Measurements from ENCODE around the gene TIAM2.

TIAM2 gene

DNA sequence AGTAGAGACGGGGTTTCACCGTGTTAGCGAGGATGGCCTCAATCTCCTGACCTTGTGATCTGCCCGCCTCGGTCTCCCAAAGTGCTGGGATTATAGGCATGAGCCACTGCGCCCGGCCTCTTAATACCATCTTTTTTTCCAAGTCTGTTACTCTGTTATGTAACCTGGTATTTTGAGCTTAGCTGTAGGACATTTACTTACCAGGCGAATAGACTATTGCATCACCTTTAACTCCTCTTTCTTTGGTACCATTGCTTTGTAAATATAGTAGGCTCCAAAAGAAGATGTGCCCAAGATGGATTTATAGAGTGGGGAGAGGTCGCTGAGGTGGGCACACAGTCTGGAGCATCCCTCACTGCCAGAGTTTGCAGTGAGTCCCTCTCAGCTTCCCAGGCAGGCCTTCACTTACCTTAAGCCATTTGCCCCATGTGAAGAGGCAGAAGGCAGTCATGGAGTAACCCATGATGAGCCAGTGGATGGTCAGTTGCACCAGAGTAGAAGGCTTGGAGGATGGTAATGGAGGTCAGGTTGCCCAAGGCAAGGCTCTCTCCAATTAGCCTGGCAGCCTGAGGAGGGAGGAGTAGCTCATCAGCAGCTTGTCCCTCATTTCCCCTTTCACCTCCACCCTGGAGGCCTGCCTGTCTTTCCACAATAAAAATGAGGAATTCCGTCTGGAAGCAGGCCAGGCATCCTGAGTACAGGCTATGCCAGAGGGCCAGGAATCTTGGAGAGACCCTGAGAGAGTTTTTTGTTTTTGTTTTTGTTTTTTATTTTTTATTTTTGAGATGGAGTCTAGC, 9.7 kb downstream of the TIAM2 start:
- in situ Hi-C loops (cut with MboI; ENCODE audit: low pct_unique_long_range_greater_than_20kb, low sequenced_read_pairs, unreplicated experiment), result no loop called here
- DNase-seq (ENCODE audit: low spot score), result no peak
- TF ChIP-seq, protein P1, sequence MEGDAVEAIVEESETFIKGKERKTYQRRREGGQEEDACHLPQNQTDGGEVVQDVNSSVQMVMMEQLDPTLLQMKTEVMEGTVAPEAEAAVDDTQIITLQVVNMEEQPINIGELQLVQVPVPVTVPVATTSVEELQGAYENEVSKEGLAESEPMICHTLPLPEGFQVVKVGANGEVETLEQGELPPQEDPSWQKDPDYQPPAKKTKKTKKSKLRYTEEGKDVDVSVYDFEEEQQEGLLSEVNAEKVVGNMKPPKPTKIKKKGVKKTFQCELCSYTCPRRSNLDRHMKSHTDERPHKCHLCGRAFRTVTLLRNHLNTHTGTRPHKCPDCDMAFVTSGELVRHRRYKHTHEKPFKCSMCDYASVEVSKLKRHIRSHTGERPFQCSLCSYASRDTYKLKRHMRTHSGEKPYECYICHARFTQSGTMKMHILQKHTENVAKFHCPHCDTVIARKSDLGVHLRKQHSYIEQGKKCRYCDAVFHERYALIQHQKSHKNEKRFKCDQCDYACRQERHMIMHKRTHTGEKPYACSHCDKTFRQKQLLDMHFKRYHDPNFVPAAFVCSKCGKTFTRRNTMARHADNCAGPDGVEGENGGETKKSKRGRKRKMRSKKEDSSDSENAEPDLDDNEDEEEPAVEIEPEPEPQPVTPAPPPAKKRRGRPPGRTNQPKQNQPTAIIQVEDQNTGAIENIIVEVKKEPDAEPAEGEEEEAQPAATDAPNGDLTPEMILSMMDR (IDR thresholded peaks at IDR 0.05; ENCODE audit: extremely low read depth, insufficient read depth, missing control alignments), result no peak

DNA sequence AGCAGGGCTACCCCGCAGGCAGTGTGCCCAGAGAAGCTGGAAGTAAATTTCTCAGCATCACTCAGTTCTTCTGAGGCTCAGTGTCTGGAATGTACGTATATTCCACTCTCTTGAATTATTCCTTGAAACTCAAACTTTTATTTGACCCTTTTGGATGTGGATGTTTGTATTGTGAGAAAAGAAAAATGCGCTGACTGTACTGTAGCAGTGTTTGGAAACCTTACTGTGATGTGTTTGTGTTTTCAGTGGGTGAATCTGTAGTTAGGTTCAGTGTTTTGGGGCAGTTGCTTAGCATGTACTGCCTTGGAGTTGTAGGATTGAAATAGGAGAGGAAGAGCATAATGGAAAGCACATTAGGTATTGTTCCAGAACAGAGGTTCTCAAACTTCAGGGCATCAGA, 13.5 kb downstream of the TIAM2 start:
- in situ Hi-C loops (cut with MboI; ENCODE audit: low pct_unique_long_range_greater_than_20kb, low sequenced_read_pairs, unreplicated experiment), result no loop called here
- TF ChIP-seq, protein P1 (IDR thresholded peaks at IDR 0.05; ENCODE audit: extremely low read depth, insufficient read depth, missing control alignments), result no peak
- no peak for DNase-seq (ENCODE audit: low spot score)

DNA sequence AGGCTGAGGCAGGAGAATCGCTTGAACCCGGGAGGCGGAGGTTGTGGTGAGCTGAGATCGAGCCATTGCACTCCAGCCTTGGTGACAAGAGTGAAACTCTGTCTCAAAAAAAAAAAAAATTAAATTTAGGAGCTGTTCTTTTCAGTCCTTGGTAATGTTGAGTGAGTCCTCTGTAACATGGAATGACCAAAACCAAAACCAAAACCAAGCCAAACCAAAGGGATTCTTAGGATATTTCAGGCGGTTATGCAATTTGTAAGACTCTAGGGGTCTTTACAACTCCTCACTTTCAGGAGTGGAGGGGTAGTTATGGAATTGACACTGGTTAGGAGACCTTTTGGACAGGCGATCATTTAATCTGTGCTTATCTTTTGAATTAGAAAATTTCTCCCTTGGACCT, 15.8 kb downstream of the TIAM2 start:
- TF ChIP-seq, protein P1 (IDR thresholded peaks at IDR 0.05; ENCODE audit: extremely low read depth, insufficient read depth, missing control alignments), result no peak
- DNase-seq (ENCODE audit: low spot score), result no peak
- in situ Hi-C loops (cut with MboI; ENCODE audit: low pct_unique_long_range_greater_than_20kb, low sequenced_read_pairs, unreplicated experiment), result no loop called here

DNA sequence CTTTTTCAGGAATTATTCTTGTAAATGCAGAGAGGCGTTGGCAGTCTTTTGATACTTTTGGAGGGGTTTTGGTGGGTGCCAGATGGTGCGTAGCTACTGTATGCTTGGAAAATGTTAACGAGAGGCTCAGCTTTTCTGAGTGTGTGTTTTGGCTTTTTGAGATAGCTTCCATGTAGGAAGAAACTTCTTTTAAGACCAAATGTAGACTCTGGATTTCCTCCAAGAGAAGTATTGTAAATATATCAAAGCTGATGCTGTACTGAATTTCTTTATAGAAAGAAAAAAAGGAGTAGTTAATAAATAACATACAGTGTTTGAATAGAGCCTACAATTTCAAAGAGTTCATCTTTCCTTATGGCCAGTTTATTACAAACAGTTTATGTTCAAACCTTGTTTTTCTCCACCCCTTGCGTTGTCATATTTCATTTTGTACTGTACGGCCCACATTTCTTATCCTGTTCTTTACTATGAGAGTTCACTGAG, 16.7 kb downstream of the TIAM2 start:
- no peak for DNase-seq (ENCODE audit: low spot score)
- in situ Hi-C loops (cut with MboI; ENCODE audit: low pct_unique_long_range_greater_than_20kb, low sequenced_read_pairs, unreplicated experiment), result no loop called here
- TF ChIP-seq, protein P1 (IDR thresholded peaks at IDR 0.05; ENCODE audit: extremely low read depth, insufficient read depth, missing control alignments), result no peak

DNA sequence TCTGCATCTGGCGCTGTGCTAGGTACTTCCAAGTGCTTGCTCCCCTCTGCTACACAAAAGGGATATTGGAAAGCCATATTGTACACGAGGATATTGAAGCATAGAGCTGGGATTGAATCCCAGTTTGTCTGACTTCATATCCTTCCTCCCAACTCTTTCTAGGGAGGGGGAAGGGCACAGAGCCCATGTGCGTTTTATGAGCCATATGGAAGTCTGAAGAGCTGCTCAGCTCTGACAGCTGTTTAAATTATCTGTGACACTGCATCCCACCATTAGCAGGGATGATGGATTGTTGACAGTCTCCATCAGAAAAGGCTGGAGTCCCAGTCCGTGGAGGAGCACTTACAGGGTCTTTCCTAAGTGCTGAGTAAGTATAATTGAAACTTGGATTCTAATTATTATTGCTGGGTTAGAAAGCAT, 18.4 kb downstream of the TIAM2 start:
- TF ChIP-seq, protein P1 (IDR thresholded peaks at IDR 0.05; ENCODE audit: extremely low read depth, insufficient read depth, missing control alignments), result no peak
- in situ Hi-C loops (cut with MboI; ENCODE audit: low pct_unique_long_range_greater_than_20kb, low sequenced_read_pairs, unreplicated experiment), result no loop called here
- DNase-seq (ENCODE audit: low spot score), result no peak

DNA sequence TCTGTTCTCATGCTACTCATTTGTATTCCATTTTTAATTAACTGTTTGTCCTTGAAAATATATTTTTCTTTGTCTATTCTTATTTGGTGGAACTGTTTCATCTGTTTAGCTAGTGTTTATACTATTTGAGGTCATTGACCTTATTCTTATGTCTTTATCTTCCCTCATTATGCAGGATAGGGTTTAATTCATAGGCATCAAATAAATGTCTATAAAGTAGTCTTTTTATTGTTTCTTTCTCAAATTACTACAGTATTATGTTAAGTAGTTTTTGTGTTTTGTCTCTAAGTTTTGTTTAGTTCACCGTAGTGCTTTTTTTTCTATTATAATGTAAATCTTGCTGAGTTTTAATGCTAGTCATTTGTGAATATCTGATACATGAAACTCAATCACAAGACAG, 19.0 kb downstream of the TIAM2 start:
- in situ Hi-C loops (cut with MboI; ENCODE audit: low pct_unique_long_range_greater_than_20kb, low sequenced_read_pairs, unreplicated experiment), result no loop called here
- no peak for DNase-seq (ENCODE audit: low spot score)
- TF ChIP-seq, protein P1 (IDR thresholded peaks at IDR 0.05; ENCODE audit: extremely low read depth, insufficient read depth, missing control alignments), result no peak
